ENCODE data around the gene TEX14.

The TEX14 gene

GRCh38 chr17:58626905-58627304 is 64.9 kb downstream of the TEX14 start:
- TF ChIP-seq, protein P1, sequence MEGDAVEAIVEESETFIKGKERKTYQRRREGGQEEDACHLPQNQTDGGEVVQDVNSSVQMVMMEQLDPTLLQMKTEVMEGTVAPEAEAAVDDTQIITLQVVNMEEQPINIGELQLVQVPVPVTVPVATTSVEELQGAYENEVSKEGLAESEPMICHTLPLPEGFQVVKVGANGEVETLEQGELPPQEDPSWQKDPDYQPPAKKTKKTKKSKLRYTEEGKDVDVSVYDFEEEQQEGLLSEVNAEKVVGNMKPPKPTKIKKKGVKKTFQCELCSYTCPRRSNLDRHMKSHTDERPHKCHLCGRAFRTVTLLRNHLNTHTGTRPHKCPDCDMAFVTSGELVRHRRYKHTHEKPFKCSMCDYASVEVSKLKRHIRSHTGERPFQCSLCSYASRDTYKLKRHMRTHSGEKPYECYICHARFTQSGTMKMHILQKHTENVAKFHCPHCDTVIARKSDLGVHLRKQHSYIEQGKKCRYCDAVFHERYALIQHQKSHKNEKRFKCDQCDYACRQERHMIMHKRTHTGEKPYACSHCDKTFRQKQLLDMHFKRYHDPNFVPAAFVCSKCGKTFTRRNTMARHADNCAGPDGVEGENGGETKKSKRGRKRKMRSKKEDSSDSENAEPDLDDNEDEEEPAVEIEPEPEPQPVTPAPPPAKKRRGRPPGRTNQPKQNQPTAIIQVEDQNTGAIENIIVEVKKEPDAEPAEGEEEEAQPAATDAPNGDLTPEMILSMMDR (conservative IDR thresholded peaks at IDR 0.05; ENCODE audit: low read length), result no peak
- H3K4me3 ChIP-seq (ENCODE audit: low read length), result no peak overlapping the region
- no peak for DNase-seq (ENCODE audit: low read depth)

GRCh38 chr17:58624751-58625150 is 67.1 kb downstream of the TEX14 start:
- H3K4me3 ChIP-seq (ENCODE audit: low read length), result no peak overlapping the region
- no peak for DNase-seq (ENCODE audit: low read depth)
- TF ChIP-seq, protein P1 (conservative IDR thresholded peaks at IDR 0.05; ENCODE audit: low read length), result no peak

- no peak overlapping the region for H3K4me3 ChIP-seq (ENCODE audit: low read length)
- DNase-seq (ENCODE audit: low read depth), result no peak
- TF ChIP-seq, protein P1 (conservative IDR thresholded peaks at IDR 0.05; ENCODE audit: low read length), result no peak
Measured at GRCh38 chr17:58621174-58621573, 70.7 kb downstream of the TEX14 start.

DNA sequence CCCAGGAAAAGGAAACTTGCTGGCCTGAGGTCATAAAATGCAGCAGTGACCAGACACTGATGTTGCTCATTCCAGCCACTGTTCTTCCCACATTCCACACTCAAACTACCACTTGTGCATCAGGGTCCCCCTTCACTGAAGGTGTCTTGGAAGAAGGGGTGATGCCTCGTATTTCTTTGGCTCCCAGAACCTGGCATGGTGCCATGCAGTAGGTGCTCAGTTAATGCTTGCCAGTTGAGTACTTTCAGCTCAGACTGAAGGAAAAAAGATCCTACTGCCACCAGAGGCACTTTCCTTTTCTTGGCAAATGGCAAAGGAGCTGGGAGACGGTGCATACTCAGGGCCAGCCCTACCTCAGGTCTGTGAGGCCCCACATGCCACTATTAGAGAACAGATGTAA is 73.5 kb downstream of the TEX14 start:
- H3K4me3 ChIP-seq (ENCODE audit: low read length), result no peak overlapping the region
- TF ChIP-seq, protein P1 (conservative IDR thresholded peaks at IDR 0.05; ENCODE audit: low read length), result no peak
- DNase-seq (ENCODE audit: low read depth), result no peak

DNA sequence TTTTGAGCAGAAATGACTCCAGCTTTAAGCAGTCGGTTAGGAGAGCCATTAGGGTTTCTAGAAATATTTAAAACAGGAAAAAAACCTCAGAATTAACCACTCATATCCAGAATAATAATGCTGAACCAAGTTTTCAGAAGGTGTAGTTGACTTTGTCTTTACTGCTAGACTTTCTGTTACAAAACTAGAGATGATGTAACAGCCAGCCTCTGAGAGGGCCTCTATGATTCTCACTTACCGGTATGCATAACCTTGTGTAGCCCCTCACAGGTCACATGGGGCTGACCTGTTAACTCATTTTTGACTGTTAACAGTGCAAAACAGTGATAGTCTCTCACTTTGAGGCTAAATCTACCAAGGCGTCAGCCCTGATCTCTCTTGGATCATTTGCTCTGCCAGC is 74.3 kb downstream of the TEX14 start:
- no peak for DNase-seq (ENCODE audit: low read depth)
- H3K4me3 ChIP-seq (ENCODE audit: low read length), result no peak overlapping the region
- TF ChIP-seq, protein P1 (conservative IDR thresholded peaks at IDR 0.05; ENCODE audit: low read length), result no peak

GRCh38 chr17:58615768-58616659 is 75.8 kb downstream of the TEX14 start:
- no peak for DNase-seq (ENCODE audit: low read depth)
- TF ChIP-seq, protein P1 (conservative IDR thresholded peaks at IDR 0.05; ENCODE audit: low read length), result no peak
- H3K4me3 ChIP-seq (ENCODE audit: low read length), result no peak overlapping the region

DNA sequence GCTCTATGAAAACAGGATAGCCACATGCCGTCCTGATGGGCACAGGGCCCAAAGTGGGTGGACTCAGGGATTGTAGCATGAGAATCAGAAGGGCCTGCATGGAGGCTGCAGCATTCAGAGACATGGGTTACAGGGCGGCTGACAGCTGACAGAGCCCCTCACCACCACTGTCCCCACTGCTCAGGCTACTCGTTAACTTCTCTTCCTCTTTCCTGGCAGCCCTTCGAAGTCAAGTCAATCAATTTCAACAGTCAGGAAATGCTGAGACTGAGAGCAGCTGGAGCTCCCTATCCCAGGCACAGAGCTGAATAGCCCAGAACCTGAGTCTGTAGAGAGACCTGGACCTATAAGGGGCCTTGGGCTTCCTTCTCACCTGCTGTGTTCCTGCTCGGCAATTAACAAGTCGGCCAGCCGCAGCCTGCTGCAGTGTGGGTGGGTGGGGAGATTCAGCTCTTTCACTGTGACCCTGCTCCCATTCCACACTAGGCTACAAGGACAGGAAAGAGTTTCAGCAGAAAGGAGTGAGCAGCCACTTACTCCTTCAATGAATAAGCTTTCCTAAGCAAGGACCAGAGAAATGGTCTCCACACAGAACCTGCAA is 76.9 kb downstream of the TEX14 start:
- no peak for DNase-seq (ENCODE audit: low read depth)
- no peak overlapping the region for H3K4me3 ChIP-seq (ENCODE audit: low read length)
- TF ChIP-seq, protein P1 (conservative IDR thresholded peaks at IDR 0.05; ENCODE audit: low read length), result no peak

All from AG10803 (cell line).